ENCODE data around the gene RPL5.

RPL5 gene

GRCh38 chr1:92831762-92832536 lies at the start of gene RPL5 (continued):
- TF ChIP-seq GLI4 (tag by site-specific recombination; IDR thresholded peaks at IDR 0.05): peak; percentile 95
- no peak for TF ChIP-seq ZNF280C (tag by site-specific recombination; IDR thresholded peaks at IDR 0.05)
- TF ChIP-seq, protein P1, sequence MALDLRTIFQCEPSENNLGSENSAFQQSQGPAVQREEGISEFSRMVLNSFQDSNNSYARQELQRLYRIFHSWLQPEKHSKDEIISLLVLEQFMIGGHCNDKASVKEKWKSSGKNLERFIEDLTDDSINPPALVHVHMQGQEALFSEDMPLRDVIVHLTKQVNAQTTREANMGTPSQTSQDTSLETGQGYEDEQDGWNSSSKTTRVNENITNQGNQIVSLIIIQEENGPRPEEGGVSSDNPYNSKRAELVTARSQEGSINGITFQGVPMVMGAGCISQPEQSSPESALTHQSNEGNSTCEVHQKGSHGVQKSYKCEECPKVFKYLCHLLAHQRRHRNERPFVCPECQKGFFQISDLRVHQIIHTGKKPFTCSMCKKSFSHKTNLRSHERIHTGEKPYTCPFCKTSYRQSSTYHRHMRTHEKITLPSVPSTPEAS (tag by site-specific recombination; IDR thresholded peaks at IDR 0.05): peak; percentile 68
- TF ChIP-seq, protein P2, sequence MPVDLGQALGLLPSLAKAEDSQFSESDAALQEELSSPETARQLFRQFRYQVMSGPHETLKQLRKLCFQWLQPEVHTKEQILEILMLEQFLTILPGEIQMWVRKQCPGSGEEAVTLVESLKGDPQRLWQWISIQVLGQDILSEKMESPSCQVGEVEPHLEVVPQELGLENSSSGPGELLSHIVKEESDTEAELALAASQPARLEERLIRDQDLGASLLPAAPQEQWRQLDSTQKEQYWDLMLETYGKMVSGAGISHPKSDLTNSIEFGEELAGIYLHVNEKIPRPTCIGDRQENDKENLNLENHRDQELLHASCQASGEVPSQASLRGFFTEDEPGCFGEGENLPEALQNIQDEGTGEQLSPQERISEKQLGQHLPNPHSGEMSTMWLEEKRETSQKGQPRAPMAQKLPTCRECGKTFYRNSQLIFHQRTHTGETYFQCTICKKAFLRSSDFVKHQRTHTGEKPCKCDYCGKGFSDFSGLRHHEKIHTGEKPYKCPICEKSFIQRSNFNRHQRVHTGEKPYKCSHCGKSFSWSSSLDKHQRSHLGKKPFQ (tag by site-specific recombination; IDR thresholded peaks at IDR 0.05): peak; percentile 68; the same call in 1 of the 2 replicates
- TF ChIP-seq ZNF529 (tag by site-specific recombination; IDR thresholded peaks at IDR 0.05; ENCODE audit: insufficient replicate concordance): no peak
- no peak for TF ChIP-seq ZNF155 (tag by site-specific recombination; IDR thresholded peaks at IDR 0.05)
- TF ChIP-seq HIC1 (tag by site-specific recombination; IDR thresholded peaks at IDR 0.05): no peak
- TF ChIP-seq SCRT2 (tag by site-specific recombination; IDR thresholded peaks at IDR 0.05): peak; percentile 66; the same call in 1 of the 2 replicates
- 0 out of 2 replicates have a peak, but pooled peaks have one; percentile 33 for TF ChIP-seq GFI1B (tag by site-specific recombination; IDR thresholded peaks at IDR 0.05)
- peak; percentile 93 for TF ChIP-seq ZNF629 (tag by site-specific recombination; IDR thresholded peaks at IDR 0.05)
- TF ChIP-seq ZNF140 (tag by site-specific recombination; IDR thresholded peaks at IDR 0.05): no peak
- peak; percentile 62; the same call in 1 of the 2 replicates for TF ChIP-seq ZNF600 (tag by site-specific recombination; IDR thresholded peaks at IDR 0.05)
- peak; percentile 86; the same call in 1 of the 2 replicates for TF ChIP-seq ZNF394 (tag by site-specific recombination; IDR thresholded peaks at IDR 0.05; ENCODE audit: borderline replicate concordance)
- peak; percentile 46 for TF ChIP-seq EGR2 (tag by site-specific recombination; IDR thresholded peaks at IDR 0.05; ENCODE audit: low read depth)
- no peak for TF ChIP-seq ZNF362 (tag by site-specific recombination; IDR thresholded peaks at IDR 0.05)
- TF ChIP-seq ZNF10 (tag by site-specific recombination; IDR thresholded peaks at IDR 0.05): no peak; the same call in 1 of the 2 replicates
- TF ChIP-seq ZNF776 (tag by site-specific recombination; IDR thresholded peaks at IDR 0.05; ENCODE audit: borderline replicate concordance): no peak
- peak; percentile 72; the same call in 1 of the 2 replicates for TF ChIP-seq BCL11B (tag by site-specific recombination; IDR thresholded peaks at IDR 0.05; ENCODE audit: low read depth)
- no peak for TF ChIP-seq ZNF488 (tag by site-specific recombination; IDR thresholded peaks at IDR 0.05)
- TF ChIP-seq, protein P3, sequence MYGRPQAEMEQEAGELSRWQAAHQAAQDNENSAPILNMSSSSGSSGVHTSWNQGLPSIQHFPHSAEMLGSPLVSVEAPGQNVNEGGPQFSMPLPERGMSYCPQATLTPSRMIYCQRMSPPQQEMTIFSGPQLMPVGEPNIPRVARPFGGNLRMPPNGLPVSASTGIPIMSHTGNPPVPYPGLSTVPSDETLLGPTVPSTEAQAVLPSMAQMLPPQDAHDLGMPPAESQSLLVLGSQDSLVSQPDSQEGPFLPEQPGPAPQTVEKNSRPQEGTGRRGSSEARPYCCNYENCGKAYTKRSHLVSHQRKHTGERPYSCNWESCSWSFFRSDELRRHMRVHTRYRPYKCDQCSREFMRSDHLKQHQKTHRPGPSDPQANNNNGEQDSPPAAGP (tag by site-specific recombination; IDR thresholded peaks at IDR 0.05): peak; percentile 93
- TF ChIP-seq IKZF3 (tag by site-specific recombination; IDR thresholded peaks at IDR 0.05): peak; percentile 51; the same call in 1 of the 2 replicates
- TF ChIP-seq ZNF16 (tag by site-specific recombination; IDR thresholded peaks at IDR 0.05; ENCODE audit: low read depth): peak; percentile 32; the same call in 1 of the 2 replicates
- peak; percentile 62; the same call in 1 of the 2 replicates for TF ChIP-seq ZBTB20 (tag by site-specific recombination; IDR thresholded peaks at IDR 0.05)
- TF ChIP-seq ZNF670 (tag by site-specific recombination; IDR thresholded peaks at IDR 0.05; ENCODE audit: low read depth): no peak
- peak; percentile 80; the same call in 1 of the 2 replicates for TF ChIP-seq OVOL3 (tag by site-specific recombination; IDR thresholded peaks at IDR 0.05)
